Measurements from ENCODE around the gene ACAA2.
"Not testable (repeated sequence)": the region's sequence is repeated elsewhere in the genome, so short reads cannot be mapped to it uniquely, and the experiment has no call there.

The ACAA2 gene

GRCh38 chr18:49837889-49838288 is 24.6 kb upstream of the ACAA2 start:
- no peak for DNase-seq (ENCODE audit: low read depth in 1 of 2, low spot score in 1 of 2)
- peaks cover 10% of the 10 kb centered on the region for H3K27me3 ChIP-seq (ENCODE audit: insufficient read depth, poor library complexity, severe bottlenecking)
- no peak overlapping the region for H3K4me3 ChIP-seq (replicated peaks; ENCODE audit: insufficient read depth, low read length)
- H3K27ac ChIP-seq (replicated peaks): no peak overlapping the region
- TF ChIP-seq POLR2AphosphoS5 (IDR thresholded peaks at IDR 0.05; ENCODE audit: low read depth) (no peak), GABPA (IDR thresholded peaks at IDR 0.05; ENCODE audit: low read depth) (no peak), SPI1 (IDR thresholded peaks at IDR 0.05; ENCODE audit: borderline replicate concordance, low read depth) (no peak)
- TF ChIP-seq, protein P1, sequence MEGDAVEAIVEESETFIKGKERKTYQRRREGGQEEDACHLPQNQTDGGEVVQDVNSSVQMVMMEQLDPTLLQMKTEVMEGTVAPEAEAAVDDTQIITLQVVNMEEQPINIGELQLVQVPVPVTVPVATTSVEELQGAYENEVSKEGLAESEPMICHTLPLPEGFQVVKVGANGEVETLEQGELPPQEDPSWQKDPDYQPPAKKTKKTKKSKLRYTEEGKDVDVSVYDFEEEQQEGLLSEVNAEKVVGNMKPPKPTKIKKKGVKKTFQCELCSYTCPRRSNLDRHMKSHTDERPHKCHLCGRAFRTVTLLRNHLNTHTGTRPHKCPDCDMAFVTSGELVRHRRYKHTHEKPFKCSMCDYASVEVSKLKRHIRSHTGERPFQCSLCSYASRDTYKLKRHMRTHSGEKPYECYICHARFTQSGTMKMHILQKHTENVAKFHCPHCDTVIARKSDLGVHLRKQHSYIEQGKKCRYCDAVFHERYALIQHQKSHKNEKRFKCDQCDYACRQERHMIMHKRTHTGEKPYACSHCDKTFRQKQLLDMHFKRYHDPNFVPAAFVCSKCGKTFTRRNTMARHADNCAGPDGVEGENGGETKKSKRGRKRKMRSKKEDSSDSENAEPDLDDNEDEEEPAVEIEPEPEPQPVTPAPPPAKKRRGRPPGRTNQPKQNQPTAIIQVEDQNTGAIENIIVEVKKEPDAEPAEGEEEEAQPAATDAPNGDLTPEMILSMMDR (IDR thresholded peaks at IDR 0.05; ENCODE audit: insufficient read depth, low read length): no peak
- TF ChIP-seq, protein P2, sequence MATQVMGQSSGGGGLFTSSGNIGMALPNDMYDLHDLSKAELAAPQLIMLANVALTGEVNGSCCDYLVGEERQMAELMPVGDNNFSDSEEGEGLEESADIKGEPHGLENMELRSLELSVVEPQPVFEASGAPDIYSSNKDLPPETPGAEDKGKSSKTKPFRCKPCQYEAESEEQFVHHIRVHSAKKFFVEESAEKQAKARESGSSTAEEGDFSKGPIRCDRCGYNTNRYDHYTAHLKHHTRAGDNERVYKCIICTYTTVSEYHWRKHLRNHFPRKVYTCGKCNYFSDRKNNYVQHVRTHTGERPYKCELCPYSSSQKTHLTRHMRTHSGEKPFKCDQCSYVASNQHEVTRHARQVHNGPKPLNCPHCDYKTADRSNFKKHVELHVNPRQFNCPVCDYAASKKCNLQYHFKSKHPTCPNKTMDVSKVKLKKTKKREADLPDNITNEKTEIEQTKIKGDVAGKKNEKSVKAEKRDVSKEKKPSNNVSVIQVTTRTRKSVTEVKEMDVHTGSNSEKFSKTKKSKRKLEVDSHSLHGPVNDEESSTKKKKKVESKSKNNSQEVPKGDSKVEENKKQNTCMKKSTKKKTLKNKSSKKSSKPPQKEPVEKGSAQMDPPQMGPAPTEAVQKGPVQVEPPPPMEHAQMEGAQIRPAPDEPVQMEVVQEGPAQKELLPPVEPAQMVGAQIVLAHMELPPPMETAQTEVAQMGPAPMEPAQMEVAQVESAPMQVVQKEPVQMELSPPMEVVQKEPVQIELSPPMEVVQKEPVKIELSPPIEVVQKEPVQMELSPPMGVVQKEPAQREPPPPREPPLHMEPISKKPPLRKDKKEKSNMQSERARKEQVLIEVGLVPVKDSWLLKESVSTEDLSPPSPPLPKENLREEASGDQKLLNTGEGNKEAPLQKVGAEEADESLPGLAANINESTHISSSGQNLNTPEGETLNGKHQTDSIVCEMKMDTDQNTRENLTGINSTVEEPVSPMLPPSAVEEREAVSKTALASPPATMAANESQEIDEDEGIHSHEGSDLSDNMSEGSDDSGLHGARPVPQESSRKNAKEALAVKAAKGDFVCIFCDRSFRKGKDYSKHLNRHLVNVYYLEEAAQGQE (IDR thresholded peaks at IDR 0.05; ENCODE audit: insufficient replicate concordance, low read depth): no peak

DNA sequence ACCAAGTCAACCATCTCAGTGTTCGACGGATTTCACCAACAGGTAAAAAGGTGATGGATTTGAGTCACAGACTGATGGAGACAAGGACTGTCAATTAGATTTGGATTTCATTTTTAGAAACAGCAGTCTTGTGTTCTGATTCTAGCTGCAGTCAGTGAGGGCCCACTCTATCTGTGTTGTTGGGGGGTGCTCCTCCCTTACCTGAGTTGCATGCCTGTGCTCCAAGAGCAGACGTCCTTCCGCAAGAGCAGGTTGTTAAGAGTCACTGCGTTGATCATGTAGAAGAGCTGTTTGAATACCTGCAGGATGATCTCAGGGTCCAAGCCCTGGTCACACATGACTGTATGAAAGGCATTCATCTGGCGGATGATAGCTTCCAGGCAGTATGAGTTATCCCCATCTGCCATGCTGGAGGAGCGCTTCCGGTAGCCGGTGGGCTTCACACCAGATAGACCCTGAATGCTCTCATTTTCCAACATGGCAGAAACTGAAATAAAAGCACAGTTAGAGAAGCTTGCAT is 24.0 kb upstream of the ACAA2 start:
- H3K27ac ChIP-seq (replicated peaks); H3K27me3 ChIP-seq (ENCODE audit: insufficient read depth, poor library complexity, severe bottlenecking); DNase-seq (ENCODE audit: low read depth in 1 of 2, low spot score in 1 of 2); H3K4me3 ChIP-seq (replicated peaks; ENCODE audit: insufficient read depth, low read length): not testable (repeated sequence)

- TF ChIP-seq, protein P1 (IDR thresholded peaks at IDR 0.05; ENCODE audit: insufficient read depth, low read length): no peak
- TF ChIP-seq SPI1 (IDR thresholded peaks at IDR 0.05; ENCODE audit: borderline replicate concordance, low read depth): no peak
- TF ChIP-seq POLR2AphosphoS5 (IDR thresholded peaks at IDR 0.05; ENCODE audit: low read depth): no peak
- no peak overlapping the region for H3K27ac ChIP-seq (replicated peaks)
- DNase-seq (ENCODE audit: low read depth in 1 of 2, low spot score in 1 of 2): no peak
Measured at GRCh38 chr18:49835405-49835804, 22.1 kb upstream of the ACAA2 start.

DNA sequence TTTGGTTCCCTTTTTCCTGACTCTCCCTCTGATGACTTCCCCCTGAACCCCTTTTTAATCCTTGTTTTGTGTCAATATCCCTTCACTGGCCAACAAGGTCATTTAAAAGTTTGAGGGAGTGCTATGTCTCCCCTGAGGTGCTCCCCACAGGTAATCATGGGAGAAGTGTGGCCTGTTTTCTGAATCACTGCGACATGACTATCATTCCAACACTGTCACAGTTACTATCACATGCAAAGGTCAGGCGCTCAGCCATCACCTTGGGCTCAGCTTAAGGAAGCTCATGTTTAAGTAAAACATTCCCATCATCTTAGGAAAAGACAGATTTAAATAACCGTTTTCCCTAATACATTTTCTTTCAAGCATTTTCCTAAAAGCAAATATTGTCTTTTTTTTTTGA is 20.9 kb upstream of the ACAA2 start:
- no peak for DNase-seq (ENCODE audit: low read depth in 1 of 2, low spot score in 1 of 2)
- no peak overlapping the region for H3K4me3 ChIP-seq (replicated peaks; ENCODE audit: insufficient read depth, low read length)
- H3K27ac ChIP-seq (replicated peaks): no peak overlapping the region
- peaks cover 12% of the 10 kb centered on the region for H3K27me3 ChIP-seq (ENCODE audit: insufficient read depth, poor library complexity, severe bottlenecking)
- TF ChIP-seq, protein P2 (IDR thresholded peaks at IDR 0.05; ENCODE audit: insufficient replicate concordance, low read depth): no peak
- TF ChIP-seq GABPA (IDR thresholded peaks at IDR 0.05; ENCODE audit: low read depth) (no peak), SPI1 (IDR thresholded peaks at IDR 0.05; ENCODE audit: borderline replicate concordance, low read depth) (no peak), POLR2AphosphoS5 (IDR thresholded peaks at IDR 0.05; ENCODE audit: low read depth) (no peak)
- TF ChIP-seq, protein P1 (IDR thresholded peaks at IDR 0.05; ENCODE audit: insufficient read depth, low read length): no peak

More at GRCh38 chr18:49835405-49835804, 22.1 kb upstream of the ACAA2 start:
- Histone ChIP-seq H3K27me3 (ENCODE audit: insufficient read depth, poor library complexity, severe bottlenecking) (peaks cover 12% of the 10 kb centered on the region), H3K4me3 (replicated peaks; ENCODE audit: insufficient read depth, low read length) (no peak overlapping the region)
